Measurements from ENCODE around the gene CTRB2.
"Not testable (repeated sequence)": the region's sequence is repeated elsewhere in the genome, so short reads cannot be mapped to it uniquely, and the experiment has no call there.

Gene CTRB2

DNA sequence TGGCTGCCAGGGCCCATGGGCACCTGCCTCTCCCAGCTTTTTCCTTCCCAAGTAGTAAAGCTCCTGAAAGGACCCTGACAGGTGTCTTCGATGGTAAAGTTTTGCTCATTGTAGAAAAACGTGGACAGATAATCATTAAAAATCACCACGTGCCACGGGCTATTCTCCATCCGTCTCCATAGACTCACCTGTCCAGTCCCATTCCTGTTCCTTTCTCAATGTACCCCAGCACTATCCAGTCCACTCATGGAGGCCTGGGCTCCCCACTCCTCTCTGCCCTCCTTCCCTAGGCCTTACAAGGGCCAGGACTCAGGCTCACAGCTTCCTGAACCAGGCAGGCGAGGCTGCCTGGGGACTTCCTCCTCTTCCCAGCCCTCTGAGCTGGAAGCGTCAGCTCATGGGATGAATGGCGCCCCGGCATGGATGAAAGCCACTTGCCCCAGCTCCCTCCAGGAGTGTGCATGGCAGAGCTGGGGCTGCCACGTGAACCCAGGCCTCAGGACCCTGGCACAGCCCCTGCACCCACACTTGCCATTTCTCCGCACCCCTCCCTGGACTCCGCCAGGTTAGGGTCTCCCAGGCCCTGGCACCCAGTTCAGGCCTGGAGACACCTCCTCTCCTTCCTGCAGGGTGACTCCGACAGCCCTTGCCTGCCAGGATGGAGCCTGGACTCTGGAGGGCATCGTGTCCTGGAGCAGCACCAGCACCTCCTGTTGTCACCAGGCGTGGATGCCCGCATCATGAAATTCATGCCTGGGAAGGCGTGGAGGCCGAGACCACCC is 20.6 kb upstream of the CTRB2 start:
- TF ChIP-seq CTCF (conservative IDR thresholded peaks at IDR 0.05), result no peak
- H3K27ac ChIP-seq, result no peak overlapping the region

DNA sequence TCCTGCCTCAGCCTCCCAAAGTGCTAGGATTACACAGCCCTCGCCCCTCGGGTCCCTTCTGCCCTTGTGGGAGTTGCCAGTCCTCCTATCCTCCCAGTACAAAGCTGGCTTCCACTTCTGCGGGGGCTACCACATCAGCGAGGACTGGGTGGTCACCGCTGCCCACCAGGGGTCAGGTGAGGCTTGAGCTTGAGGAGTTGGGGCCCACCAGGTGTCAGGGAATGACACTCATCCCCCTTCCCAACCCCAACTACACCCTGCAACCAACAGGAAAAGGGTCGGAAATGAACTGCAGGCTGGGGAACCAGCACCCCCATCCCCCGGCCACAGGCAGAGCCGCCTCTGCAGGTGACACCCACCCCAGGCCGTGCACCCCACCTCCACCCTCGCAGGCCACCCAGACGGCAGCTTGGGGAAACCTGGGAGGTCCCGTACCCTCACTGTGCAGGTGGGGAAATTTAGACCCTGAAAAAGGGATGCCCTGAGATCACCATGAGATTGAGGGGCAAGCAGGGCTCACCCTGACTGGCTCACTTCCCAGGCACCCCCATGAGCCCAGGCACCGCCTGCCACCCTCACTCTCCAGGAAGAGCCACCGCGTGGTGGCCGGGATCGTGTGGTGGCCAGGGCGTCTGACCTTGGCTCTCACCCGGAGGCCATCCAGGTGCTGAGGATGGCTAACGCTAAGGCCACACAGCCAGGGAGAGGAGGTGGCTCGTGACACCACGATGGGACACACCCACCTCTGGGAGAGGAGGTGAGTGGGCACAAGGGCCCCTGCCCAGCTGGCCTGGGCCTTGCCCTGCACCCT is 19.8 kb upstream of the CTRB2 start:
- no peak for TF ChIP-seq CTCF (conservative IDR thresholded peaks at IDR 0.05)
- no peak overlapping the region for H3K27ac ChIP-seq

DNA sequence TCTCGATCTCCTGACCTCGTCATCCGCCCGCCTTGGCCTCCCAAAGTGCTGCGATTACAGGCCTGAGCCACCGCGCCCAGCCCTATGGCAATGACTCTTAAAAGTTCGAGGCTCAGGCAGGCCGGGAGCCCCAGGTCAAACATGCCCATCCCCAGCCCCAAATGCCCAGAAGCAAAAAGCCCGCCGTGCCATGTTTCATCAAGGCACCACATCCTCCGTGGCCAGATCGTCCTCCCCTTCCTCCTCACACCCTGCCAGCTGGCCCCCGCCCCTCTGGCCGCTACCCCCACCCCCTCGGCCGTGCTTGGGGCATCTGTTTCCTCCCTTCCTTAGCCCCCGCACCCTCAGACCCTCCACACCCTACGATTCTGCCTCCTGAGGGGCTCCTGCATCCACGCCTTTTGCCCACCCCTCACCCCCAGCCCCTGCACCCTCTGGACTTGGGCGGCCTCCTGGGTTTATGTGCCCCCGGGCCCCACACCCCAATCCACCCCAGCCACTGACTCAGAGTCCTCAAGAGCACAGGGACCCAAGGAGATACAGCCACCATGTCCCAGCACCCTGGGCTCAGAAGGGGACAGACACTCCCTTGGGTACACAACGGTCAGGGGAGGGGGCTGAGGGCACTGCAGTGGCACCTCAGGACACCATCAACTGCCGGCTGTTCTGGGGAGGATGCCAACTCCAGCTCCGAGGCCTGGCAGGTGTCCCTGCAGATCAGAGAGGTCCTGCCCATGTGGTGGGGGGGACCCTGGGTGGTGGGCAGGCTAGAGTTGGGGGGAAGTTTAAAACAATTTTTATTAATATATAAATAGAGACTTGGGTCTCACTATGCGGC is 18.9 kb upstream of the CTRB2 start:
- H3K27ac ChIP-seq, result no peak overlapping the region
- TF ChIP-seq CTCF (conservative IDR thresholded peaks at IDR 0.05), result no peak

GRCh38 chr16:75225092-75225491 is 18.1 kb upstream of the CTRB2 start:
- no peak overlapping the region for H3K27ac ChIP-seq
- TF ChIP-seq CTCF (conservative IDR thresholded peaks at IDR 0.05), result no peak

DNA sequence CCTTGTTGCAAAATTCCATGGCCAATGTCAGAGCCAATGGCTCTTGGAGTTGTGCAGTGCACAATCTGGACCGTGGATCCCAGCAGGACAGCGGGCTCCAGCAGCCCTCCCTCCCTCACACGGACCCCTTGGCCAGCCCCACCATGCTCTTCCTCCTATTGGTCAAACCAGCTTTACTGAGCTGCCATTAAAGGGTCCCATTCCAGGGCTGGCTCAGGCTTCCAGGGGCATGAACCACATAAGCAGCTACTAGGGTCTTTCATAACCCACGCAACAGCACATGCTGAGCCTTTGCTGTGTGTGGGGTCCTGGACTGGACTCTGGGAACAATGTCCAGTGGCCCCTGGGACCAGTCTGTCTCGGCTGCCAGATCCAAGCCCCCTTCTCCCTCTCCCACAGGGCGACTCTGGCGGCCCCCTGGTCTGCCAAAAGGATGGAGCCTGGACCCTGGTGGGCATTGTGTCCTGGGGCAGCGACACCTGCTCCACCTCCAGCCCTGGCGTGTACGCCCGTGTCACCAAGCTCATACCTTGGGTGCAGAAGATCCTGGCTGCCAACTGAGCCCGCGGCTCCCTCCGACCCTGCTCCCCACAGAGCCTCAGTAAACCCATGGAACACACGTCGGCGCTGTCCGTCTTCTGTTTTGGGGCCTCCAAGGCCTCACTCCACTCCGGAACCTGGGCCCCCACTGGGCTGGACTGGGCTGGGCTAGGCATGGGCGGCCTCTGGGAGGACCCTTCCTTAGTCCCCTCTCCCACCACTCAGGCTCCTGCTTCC is 17.5 kb upstream of the CTRB2 start:
- no peak overlapping the region for H3K27ac ChIP-seq

GRCh38 chr16:75223129-75223528 is 16.2 kb upstream of the CTRB2 start:
- not testable (repeated sequence) for H3K27ac ChIP-seq

More for the DNA sequence above, 17.5 kb upstream of the CTRB2 start:
- no peak for TF ChIP-seq CTCF (conservative IDR thresholded peaks at IDR 0.05)

DNA sequence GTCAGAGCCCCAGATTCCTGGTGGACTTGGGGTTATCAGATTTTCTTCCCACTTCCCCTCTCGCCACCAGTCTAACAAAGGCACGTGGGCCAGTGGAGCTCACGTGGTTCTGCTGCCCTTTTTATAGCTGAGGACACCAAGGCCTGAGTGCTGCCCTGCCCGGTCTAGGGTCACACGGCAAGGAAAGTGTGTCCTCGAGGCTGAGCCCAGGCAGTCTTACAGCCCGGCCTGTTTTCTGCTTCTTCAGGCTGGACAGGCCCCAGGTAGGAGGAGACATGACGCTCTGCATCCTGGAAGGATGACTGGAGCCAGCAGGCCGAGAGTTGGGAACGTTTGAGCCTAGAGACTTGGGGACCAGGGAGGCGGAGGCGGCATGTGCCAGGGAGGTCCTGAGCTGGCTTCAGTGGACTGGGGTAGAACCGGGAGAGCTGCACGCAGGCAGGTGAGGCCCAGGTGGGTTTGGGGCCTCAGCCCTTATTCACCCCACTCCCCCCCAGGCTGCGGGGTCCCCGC is 15.4 kb upstream of the CTRB2 start:
- no peak overlapping the region for H3K27ac ChIP-seq
- no peak for TF ChIP-seq CTCF (conservative IDR thresholded peaks at IDR 0.05)

Data from VCaP (cell line).